ENCODE measurements around the gene HS3ST5.
"Not testable (repeated sequence)": the region's sequence is repeated elsewhere in the genome, so short reads cannot be mapped to it uniquely, and the experiment has no call there.

The HS3ST5 gene

DNA sequence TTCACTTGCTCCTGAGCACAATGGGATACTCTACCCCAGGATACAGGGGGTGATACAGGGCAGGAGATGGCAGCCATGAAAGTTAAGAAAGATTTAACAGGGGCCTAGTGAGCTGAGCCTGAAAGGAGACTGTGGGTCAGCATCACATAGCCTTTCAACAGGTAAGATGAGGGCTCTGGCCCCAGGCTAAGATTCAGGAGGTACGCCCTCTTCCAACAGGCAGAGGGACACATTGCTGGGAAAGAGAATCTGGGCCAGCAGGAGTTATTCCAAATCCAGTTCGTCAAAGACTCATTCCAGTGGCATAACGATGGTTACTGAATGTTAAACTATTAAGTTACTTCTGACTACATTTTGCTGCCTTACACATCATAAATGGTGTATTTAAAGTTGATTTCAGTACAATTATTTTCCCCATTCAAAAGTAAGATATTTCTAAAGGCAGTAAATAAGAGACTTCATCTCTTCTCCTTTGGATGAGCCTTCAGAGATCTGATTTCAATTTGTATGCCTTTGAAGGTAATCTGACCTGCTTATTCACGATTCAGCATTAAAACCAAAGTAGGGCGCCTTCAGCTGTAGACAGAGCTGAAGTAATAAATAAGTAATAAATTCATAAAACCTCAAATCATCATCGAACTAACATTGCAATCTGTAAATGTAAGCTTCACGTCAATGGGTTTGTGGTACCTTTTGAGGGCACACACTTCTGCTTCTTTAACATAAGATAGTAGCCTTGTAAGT is 62.4 kb downstream of the HS3ST5 start:
- no peak overlapping the region for H3K4me3 ChIP-seq (ENCODE audit: low read depth, low read length)

DNA sequence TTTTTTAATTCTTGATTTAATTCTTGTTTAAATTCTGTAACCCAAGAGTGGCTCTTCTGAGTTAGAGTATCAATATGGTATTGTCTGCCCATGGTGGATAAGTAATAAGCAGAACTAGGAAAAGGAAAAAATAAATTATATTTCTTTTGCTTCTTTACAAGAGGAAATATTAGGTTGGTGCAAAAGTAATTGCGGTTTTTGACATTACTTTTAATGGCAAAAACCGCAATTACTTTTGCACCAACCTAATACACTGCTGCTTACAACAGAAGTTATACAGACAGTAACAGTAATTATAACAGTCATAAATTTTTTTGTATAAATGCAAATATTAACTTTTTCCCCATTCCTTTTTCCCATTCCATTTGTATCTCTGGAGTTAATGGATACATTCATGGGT is 65.6 kb downstream of the HS3ST5 start:
- no peak overlapping the region for H3K4me3 ChIP-seq (ENCODE audit: low read depth, low read length)

DNA sequence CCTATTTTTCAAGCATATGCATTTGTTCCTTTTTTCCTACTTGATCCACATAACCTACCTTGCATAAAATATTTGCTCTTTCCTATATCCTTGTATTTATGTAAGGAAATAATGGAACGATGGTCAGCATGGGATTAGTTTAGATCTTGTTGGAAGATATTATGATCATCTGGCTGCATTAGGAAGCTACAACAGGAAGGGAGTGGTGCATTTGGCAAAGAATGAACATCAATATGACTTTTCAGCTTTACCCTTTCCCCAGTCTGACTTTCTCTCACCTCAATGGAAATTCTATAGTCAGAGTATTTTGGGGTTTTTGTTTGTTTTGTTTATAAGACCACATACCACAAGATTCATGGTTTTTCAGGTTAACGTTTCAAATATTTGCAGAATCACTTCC is 66.0 kb downstream of the HS3ST5 start:
- no peak overlapping the region for H3K4me3 ChIP-seq (ENCODE audit: low read depth, low read length)

DNA sequence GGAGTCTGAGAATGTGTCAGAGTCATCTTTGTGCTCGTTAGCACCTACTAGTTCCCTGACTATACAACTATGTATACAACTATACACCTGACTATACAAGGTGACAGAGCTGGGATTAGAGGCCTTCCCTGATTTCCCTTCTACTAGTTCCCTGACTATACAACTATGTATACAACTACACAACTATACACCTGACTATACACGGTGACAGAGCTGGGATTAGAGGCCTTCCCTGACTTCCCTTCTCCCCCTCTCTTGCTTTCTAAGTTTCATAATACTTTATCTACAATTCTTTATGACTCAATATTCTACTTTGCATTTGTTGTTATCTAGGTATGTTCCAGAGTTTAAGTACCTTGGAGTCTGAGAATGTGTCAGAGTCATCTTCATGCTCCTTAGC is 68.0 kb downstream of the HS3ST5 start:
- no peak overlapping the region for H3K4me3 ChIP-seq (ENCODE audit: low read depth, low read length)

GRCh38 chr6:114272582-114272981 is 70.2 kb downstream of the HS3ST5 start:
- H3K4me3 ChIP-seq (ENCODE audit: low read depth, low read length) = no peak overlapping the region

DNA sequence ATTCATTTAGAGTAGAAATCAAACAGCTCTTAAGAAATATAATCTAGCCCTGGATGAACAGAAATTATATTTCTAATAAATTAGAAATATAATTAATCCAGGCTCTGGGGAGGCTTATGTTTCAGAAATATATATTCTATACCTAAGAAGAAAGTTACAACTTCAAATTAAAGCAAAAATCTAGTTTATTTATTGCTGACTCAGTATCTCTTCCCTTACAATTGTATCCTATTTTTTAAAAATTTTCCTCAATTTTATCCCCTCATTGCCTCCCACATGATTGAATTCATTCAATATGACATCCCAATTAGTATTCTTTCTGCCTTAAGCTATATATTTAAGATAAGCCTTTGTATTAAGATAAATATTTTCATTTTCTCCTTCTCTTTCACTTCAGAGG is 71.4 kb downstream of the HS3ST5 start:
- H3K4me3 ChIP-seq (ENCODE audit: low read depth, low read length) = no peak overlapping the region

- H3K4me3 ChIP-seq (ENCODE audit: low read depth, low read length) = no peak overlapping the region
Measured at GRCh38 chr6:114267897-114268296, 74.9 kb downstream of the HS3ST5 start.

DNA sequence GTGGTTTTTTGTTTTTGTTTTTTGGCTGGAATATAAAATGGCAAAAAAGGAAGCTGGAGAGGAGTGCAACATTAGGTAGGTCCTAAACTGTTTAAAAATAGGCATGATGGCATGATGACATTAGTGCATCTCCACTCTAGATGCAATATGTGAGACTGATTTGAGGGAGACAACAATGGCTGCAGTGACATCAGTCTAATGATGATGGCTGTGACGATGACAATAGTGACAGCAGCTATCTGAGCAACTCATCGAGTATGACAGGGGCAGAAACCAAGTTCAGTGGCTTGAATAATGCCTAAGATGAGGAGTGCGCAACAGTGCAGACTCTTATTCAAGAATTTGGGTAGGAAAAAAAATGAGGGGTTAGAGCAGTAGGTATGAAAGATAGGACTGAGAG is 82.0 kb downstream of the HS3ST5 start:
- H3K4me3 ChIP-seq (ENCODE audit: low read depth, low read length) = no peak overlapping the region

DNA sequence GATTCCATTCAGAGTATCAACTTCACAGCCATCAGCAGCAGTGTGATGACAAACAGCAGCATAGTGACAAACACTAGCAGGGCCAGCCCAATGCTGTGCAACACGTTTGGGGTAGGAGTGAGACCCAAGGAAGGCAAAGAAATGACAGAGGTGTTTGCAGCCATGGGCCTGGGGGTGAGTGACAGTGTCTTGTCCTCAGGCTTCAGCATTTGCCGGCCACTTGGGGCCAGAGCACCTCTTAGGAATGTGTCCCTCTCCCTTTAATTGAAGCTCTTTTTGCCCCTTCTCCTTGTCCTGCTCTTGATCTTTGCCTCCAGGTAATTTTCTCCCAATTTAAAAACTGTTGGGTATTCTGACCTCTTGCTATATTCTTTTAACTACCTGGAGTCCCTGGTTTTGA is 84.4 kb downstream of the HS3ST5 start:
- H3K4me3 ChIP-seq (ENCODE audit: low read depth, low read length) = no peak overlapping the region

DNA sequence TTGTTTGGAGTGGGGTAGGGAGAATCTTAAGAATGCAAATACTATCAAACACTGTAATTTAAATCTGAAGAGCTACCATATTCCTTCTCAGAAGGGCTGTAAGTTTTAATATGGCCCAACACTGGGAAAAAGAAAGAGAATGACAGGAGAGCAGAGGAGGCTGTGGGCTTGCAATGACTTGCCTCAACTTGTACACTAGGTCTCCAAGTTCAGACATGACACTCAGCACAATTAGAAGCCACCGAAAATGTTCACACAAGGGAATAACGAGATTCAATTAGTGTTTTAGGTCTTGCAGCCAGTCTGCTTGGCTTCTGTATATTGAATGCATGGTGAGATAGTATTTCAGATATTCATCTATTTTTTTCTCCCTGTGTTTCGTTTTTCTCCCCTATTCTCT is 89.4 kb downstream of the HS3ST5 start:
- no peak overlapping the region for H3K4me3 ChIP-seq (ENCODE audit: low read depth, low read length)

- H3K4me3 ChIP-seq (ENCODE audit: low read depth, low read length) = no peak overlapping the region
Measured at GRCh38 chr6:114249522-114249921, 93.3 kb downstream of the HS3ST5 start.

DNA sequence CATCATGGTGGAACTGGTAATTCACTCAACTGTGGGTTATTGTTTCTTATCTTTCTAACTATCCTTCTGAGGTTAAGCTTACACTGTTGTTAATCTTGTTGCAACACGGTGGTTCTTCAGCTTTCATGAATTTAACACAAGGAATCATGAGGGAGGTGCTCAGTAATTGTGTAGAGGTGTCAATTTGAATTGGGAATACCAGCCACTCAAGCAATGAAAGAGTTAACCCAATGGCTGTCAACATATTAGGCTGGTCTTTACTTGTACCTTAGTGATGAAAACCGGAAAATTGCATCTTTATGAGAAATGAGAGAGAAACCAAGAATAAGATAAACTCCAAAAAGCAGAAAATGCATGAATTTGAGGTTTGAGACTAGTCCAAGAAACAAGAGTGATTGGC is 95.7 kb downstream of the HS3ST5 start:
- H3K4me3 ChIP-seq (ENCODE audit: low read depth, low read length) = no peak overlapping the region

DNA sequence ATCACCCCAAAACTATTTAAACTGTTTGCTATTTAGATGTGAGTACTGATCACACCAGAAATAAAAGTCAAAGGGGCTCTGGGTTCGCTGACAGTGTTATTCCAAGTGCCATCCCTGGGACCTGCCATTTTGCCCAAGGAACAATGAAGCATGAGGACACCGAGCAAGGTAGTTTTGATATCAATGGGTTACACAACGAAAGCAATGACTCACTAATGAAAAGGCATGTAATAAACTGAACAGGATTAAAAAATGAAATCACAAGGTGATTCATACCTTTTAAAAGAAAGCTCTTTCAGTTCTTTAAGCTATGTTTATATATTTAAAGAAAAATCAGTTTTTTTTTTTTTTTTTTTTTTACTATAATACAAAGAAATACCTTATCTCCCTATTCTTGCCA is 102.0 kb downstream of the HS3ST5 start:
- H3K4me3 ChIP-seq (ENCODE audit: low read depth, low read length) = no peak overlapping the region

- H3K4me3 ChIP-seq (ENCODE audit: low read depth, low read length) = no peak overlapping the region
Measured at GRCh38 chr6:114228675-114229074, 114.1 kb downstream of the HS3ST5 start.

DNA sequence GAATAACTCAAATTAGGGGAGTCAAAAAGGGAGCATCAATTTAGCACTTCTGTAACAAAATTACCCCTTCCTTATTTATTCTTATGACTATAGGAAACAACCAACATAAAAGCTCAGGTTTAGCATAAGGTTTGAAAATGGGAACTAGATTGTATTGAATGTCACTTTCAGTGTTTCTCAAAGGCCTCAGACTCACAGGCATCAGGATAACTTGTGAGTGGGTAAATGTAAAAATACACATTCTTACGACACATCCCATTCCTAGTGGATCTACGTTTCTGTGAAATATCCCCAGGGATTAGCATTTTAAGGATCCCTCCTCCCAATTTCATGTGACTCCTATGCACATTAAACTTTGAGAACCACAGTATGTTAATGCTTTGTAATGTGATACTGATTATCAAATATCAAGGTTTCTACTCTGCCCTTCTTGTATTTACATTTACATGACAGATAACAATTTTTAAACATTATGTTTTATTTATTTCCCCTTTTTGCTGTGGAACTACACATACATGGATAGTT is 114.8 kb downstream of the HS3ST5 start:
- no peak overlapping the region for H3K4me3 ChIP-seq (ENCODE audit: low read depth, low read length)

DNA sequence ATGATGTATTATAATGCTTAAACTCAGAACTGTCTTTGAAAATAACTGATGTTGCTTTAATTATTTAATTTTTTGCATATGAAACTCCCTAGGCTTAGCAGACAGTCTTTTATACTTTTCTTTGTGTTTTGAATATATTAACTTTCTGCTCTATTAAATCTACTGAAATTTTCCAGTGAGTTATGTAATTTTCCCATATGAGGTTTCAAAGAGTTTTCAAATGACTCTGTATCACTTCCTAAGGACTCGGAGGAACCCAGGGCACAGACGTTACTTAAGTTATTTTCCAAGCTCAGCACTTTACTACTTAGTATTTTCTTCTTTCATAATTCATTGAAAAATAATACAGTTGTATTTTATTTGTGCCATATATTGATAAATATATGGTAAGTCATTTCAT is 122.6 kb downstream of the HS3ST5 start:
- no peak overlapping the region for H3K4me3 ChIP-seq (ENCODE audit: low read depth, low read length)

- H3K4me3 ChIP-seq (ENCODE audit: low read depth, low read length) = no peak overlapping the region
Measured at GRCh38 chr6:114218437-114219340, 124.1 kb downstream of the HS3ST5 start.

- H3K4me3 ChIP-seq (ENCODE audit: low read depth, low read length) = not testable (repeated sequence)
Measured at GRCh38 chr6:114217996-114218395, 124.8 kb downstream of the HS3ST5 start.

- no peak overlapping the region for H3K4me3 ChIP-seq (ENCODE audit: low read depth, low read length)
Measured at GRCh38 chr6:114216789-114217467, 125.9 kb downstream of the HS3ST5 start.

DNA sequence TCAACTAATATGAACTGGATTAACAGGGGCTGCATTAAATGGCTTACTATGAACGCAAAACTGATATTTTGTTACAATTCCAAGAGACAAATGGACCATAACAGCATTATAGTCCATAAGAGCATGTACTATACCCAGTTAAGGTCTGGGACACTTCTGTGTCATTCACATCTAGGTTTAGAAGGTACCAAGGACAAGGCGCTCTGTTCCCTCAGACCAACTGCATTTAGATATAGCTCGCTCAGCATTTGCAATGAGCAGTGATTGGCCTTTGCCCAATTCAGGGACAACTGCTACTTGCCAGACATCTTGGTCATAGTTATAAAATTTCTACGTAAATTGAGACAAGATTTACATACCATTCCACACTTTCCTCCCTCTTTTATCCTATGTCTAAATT is 132.4 kb downstream of the HS3ST5 start:
- H3K4me3 ChIP-seq (ENCODE audit: low read depth, low read length) = no peak overlapping the region

- no peak overlapping the region for H3K4me3 ChIP-seq (ENCODE audit: low read depth, low read length)
Measured at GRCh38 chr6:114203460-114203859, 139.4 kb downstream of the HS3ST5 start.
